KOPT-K1 (cell line): ENCODE results near the gene ARFGEF3.
"Not testable (repeated sequence)": the region's sequence is repeated elsewhere in the genome, so short reads cannot be mapped to it uniquely, and the experiment has no call there.

Source experiments
- H3K27ac ChIP-seq: fragments of 200-600 bp; sonication (generic); 2 replicates; pipeline ENCODE4 v1.5.1; 2016; ENCODE audit warnings: antibody characterized with exemption, mild to moderate bottlenecking, low read depth, low read length; ENCODE audit not compliant: poor library complexity, severe bottlenecking
- H3K36me3 ChIP-seq: fragments of 200-600 bp; sonication (generic); 2 replicates; pipeline ENCODE4 v1.5.1; 2017; ENCODE audit warnings: antibody characterized with exemption, mild to moderate bottlenecking, low read length, moderate library complexity; ENCODE audit not compliant: insufficient read depth
- H3K9me3 ChIP-seq: fragments of 200-600 bp; sonication (generic); 2 replicates; pipeline ENCODE4 v1.5.1; 2017; ENCODE audit warnings: antibody characterized with exemption, low read length, mild to moderate bottlenecking; ENCODE audit not compliant: insufficient read depth, poor library complexity, severe bottlenecking

The ARFGEF3 gene

DNA sequence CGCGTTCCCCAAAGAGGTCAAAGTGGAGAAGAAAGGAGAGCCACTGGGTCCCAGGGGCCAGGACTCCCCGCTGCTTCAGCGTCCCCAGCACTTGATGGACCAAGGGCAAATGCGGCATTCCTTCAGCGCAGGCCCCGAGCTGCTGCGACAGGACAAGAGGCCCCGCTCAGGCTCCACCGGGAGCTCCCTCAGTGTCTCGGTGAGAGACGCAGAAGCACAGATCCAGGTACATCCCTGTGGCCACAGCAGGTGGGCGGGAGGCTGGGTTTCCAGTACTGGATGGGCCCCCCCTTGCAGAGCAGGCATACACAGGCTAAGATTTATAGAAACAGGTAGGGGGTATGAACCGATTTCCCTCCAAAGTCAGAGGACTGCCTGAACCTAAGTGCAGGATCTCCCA, 173.2 kb downstream of the ARFGEF3 start:
- no peaks in the 10 kb centered on the region for H3K9me3 ChIP-seq
- no peak overlapping the region for H3K27ac ChIP-seq
- no peaks in the 10 kb centered on the region for H3K36me3 ChIP-seq

DNA sequence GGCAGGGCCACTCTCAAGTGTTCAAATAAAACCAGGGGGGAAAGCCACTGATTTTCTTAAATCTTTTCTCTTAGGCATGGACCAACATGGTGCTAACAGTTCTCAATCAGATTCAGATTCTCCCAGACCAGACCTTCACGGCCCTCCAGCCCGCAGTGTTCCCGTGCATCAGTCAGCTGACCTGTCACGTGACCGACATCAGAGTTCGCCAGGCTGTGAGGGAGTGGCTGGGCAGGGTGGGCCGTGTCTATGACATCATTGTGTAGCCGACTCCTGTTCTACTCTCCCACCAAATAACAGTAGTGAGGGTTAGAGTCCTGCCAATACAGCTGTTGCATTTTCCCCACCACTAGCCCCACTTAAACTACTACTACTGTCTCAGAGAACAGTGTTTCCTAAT, 174.5 kb downstream of the ARFGEF3 start:
- Histone ChIP-seq H3K36me3 (no peaks in the 10 kb centered on the region), H3K27ac (no peak overlapping the region), H3K9me3 (no peaks in the 10 kb centered on the region)

DNA sequence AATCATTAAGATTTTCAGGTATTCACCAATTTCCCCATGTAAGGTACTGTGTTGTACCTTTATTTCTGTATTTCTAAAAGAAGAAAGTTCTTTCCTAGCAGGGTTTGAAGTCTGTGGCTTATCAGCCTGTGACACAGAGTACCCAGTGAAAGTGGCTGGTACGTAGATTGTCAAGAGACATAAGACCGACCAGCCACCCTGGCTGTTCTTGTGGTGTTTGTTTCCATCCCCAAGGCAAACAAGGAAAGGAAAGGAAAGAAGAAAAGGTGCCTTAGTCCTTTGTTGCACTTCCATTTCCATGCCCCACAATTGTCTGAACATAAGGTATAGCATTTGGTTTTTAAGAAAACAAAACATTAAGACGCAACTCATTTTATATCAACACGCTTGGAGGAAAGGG, 175.3 kb downstream of the ARFGEF3 start:
- Histone ChIP-seq H3K36me3 (no peaks in the 10 kb centered on the region), H3K27ac (no peak overlapping the region), H3K9me3 (no peaks in the 10 kb centered on the region)

DNA sequence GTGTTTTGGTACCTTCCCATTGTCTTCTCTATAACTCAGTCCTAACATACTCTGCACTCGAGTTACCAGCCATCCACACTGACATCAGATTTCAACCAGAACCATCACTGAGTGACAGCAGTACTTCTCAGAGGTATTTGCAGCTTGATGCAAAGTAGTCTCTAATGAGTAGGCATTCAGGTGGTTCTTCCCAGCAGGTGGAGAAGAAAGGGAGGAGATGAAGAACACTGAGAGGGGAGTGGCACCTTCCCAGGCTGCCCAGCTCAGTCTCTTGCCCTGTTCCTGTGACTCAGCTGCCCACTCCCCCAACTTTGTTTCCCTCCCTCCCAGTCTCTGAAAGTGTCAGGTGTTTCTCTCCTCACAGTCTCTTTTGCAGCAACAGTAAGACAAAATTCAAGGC, 177.3 kb downstream of the ARFGEF3 start:
- no peak overlapping the region for H3K27ac ChIP-seq
- H3K9me3 ChIP-seq: no peaks in the 10 kb centered on the region
- no peaks in the 10 kb centered on the region for H3K36me3 ChIP-seq

DNA sequence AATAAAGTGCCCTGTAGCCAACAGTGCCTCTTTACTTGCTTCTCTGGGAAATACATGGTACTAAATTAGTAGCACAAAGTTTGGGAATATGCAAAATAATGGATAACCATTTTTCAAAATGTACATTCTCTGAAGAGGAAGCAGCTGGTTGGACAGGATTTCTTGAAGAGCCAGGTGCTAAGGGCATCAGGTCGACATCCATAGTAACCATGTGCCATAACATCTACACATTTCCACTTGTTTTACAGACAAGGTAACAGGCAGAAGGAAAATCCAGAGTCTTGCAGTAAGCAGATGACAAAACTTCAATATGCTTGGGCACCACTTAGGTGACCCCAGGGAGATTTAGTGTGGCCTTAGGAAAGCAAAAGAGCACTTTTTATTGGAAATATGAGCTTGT, 179.4 kb downstream of the ARFGEF3 start:
- Histone ChIP-seq H3K9me3 (no peaks in the 10 kb centered on the region), H3K36me3 (no peaks in the 10 kb centered on the region), H3K27ac (no peak overlapping the region)

DNA sequence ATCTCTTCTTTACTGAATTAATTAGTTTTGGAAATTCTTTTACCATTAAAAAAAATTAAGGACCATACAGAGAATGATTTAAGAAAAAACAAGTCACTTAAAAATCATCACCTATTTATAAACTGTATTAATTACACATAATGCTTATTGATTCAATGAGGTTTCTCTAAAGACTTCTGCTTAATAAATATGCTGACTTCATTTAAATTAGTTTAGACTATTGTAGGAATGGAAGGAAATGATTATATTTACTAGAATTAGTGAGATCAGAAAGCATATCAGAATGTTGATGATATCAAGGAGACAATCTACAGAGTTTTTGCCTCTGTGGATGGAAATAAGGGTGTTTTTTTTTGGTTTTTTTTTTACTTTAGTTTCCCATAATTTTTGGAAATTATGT, 181.4 kb downstream of the ARFGEF3 start:
- H3K27ac ChIP-seq: no peak overlapping the region
- no peaks in the 10 kb centered on the region for H3K36me3 ChIP-seq
- no peaks in the 10 kb centered on the region for H3K9me3 ChIP-seq

DNA sequence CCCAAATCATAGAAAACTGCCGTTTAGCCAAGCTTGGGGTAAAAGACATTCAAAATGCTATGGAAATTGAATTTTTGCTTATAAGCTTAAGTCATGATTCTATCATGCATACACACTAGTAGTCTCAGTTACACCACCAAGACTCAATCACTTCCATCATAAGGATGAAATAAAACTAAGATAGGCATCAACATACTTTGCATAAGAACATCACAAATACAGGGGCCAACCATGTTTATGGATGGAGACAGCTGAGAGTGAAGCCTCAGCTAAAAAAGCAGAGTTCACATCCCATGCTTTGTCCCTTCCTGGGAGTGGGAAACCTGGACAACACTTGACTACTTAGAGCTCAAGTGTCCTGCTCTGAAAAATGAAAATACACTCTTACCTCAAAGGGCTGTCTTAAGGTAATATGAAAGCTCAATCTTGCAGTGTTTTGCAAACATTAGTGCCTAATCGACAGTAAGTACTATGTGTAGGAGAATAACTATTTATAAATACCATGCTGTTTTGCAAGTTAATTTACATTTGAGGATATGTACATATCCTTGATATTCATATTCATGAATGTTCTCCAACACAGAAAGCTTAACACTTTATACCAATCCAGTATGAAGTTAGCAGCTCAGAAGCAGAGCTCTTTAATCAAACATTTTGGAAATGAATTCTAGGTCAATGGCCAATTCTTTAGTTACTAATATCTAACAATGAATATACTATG, 184.0 kb downstream of the ARFGEF3 start:
- H3K27ac ChIP-seq: no peak overlapping the region
- H3K9me3 ChIP-seq: no peaks in the 10 kb centered on the region
- no peaks in the 10 kb centered on the region for H3K36me3 ChIP-seq

DNA sequence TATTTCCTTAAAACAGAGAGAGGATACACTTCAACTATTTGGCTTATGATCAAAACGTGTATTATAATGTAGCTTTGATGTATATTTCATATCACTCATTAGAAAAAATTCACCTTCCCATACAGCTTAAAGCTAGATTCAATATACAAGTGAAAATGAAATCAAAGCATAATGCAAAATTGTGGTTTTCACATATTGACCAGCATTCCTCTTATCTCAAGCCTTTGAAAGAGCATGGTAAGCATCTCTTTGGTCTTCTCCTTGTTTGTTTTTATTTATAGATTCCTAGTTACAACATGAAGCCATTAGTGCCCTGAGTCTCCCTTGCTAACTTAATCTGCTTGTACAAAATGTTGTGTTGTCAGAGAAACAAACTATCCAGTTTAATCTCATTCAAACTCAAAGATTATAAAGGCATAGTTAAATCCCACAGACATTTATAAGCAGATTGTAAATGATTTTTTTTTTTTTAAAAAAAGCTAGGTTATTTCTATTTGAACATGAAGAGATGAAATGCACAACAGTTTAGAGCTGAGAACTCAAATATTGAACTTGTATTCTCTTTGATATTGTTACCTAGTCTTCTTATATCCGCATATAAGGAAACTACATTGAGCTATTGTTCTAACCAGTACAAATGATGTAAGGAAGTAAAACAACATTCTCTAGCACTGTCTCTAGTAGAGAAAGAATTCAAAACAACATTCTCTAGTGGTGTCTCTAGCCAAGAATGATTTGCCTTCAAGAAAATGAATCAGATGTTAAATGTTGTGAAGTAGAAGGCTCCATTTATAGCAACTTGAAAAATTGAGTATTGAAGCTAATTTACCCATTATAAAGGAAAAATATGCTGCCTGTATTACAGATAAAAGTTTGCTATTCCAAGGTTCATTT, 184.8 kb downstream of the ARFGEF3 start:
- Histone ChIP-seq H3K36me3 (no peaks in the 10 kb centered on the region), H3K9me3 (no peaks in the 10 kb centered on the region), H3K27ac (no peak overlapping the region)

DNA sequence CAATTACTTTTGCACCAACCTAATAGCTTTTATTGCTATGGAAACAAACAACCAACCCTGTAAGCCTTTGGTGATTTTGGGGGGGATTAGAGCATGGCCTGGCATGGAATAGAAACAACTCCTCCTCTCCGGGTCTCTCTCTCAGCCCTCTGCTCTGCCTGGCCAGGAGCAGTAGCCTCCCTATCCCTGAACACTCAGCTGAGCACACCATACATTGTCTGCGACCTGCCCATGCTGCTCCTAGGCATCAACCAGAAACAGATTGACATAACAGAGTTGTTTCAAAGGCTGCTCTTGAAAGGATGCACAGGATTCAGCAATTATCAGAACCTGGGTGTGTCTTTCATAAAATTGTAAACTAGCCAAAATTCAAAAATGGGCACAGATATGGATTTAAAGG, 186.1 kb downstream of the ARFGEF3 start:
- H3K9me3 ChIP-seq: no peaks in the 10 kb centered on the region
- no peaks in the 10 kb centered on the region for H3K36me3 ChIP-seq
- H3K27ac ChIP-seq: no peak overlapping the region

DNA sequence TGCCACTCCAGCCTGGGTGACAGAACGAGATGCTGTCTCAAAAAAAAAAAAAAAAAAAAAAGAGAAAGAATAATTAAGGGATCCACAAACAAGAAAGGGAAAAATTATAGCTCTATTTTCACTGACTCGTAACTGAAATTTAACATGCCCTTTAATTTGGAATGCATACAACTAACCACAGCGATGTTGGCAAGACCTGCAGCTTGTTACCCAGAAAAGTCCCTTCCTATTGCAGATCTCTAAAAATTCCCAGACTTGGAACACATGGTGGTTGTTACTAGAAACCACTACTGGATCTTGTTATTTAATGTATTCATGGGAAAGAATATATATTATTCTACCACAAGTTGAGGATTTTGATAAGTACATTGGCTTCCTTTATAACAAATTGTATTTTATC, 188.2 kb downstream of the ARFGEF3 start:
- Histone ChIP-seq H3K9me3 (no peaks in the 10 kb centered on the region), H3K36me3 (no peaks in the 10 kb centered on the region), H3K27ac (no peak overlapping the region)

DNA sequence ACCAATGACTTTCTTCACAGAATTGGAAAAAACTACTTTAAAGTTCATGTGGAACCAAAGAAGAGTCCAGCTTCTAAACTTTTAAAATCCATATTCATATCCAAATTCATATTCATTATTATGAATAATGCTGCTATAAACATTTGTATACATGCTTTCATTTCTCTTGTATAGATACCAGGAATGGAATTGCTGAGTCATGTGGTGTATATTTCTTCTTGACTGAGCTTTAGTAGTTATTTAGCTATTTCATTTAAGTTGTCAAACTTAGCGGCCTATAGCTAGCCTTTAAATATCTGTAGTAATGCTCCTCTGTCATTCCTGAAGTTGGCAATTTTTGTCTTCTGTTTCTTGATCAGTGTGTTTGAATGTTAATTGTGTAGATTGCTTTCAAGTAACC, 196.2 kb downstream of the ARFGEF3 start:
- H3K9me3 ChIP-seq: no peaks in the 10 kb centered on the region
- H3K36me3 ChIP-seq: no peaks in the 10 kb centered on the region
- H3K27ac ChIP-seq: no peak overlapping the region

DNA sequence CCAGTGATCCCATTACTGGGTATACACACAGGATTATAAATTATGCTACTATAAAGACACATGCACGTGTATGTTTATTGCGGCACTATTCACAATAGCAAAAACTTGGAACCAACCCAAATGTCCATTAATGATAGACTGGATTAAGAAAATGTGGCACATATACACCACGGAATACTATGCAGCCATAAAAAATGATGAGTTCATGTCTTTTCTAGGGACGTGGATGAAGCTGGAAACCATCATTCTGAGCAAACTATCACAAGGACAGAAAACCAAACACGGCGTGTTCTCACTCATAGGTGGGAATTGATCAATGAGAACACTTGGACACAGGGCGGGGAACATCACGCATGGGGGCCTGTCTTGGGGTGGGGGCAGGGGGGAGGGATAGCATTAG, 206.9 kb downstream of the ARFGEF3 start:
- H3K9me3 ChIP-seq, H3K36me3 ChIP-seq, H3K27ac ChIP-seq: not testable (repeated sequence)

DNA sequence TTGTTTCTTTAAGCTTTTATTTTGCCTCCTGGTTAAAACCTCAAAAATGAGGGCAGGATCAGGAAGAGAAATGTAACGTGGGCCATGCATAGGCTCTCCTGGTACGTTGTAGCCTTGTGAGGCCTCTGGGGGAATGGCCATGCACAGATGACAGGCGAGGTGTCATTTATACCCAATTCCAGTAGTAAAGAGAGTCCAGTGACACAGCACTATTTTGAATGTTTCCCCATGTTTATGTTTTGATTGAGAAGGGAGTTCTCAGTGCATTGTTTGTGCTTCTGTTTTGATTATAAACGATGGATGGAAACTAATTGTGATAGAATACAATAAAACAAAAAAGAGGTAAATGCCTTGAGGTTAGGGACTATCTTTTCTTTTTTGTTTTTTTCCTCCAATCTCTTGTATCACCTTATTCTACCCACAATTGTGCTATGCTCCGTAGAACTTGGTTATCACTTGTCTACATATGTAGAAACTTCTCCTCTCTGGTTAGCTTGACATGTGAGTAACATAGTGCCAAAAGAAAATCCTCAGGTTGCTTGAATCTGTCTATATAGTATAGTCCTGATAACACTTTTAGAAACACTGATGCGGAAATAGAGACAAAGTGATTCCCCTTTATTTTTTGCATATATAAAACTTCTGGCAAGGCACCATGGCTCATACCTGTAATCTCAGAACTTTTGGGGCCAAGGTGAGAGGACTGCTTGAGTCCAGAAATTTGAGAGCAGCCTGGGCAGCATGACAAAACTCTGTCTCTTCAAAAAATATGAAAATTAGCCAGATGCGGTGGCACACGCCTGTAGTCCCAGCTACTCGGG, 209.1 kb downstream of the ARFGEF3 start:
- Histone ChIP-seq H3K27ac (no peak overlapping the region), H3K36me3 (no peaks in the 10 kb centered on the region), H3K9me3 (no peaks in the 10 kb centered on the region)

DNA sequence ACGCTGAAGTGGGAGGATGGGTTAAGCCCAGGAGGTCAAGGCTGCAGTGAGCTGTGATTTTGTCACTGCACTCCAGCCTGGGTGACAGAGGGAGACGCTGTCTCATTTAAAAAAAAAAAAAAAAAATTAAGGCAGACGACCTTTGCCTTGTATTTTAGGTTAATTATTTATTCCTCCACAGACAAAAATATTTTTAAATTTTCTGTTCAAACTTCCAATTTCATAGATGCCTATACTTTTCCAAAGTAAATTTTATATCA, 209.6 kb downstream of the ARFGEF3 start:
- Histone ChIP-seq H3K36me3 (no peaks in the 10 kb centered on the region), H3K9me3 (no peaks in the 10 kb centered on the region), H3K27ac (no peak overlapping the region)

DNA sequence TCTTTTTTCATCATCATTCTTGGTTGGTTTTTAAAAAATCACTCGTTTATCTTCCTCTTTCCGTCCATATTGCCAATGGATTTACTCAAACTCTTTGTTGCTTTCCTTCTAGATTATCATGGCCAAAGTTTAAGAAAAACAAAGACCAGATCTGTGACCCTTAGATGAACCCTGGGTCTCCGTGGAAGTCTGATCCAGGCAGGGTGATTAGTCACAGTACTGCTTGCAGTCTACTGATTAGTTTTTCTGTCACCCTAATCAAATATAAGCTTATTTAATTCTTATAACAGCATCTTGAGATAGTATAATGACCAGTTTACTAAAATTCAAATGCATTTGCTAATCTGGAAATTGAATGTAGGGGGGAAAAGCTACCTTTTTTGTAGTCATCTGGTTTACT, 210.0 kb downstream of the ARFGEF3 start:
- H3K36me3 ChIP-seq: no peaks in the 10 kb centered on the region
- no peaks in the 10 kb centered on the region for H3K9me3 ChIP-seq
- no peak overlapping the region for H3K27ac ChIP-seq
